ENCODE results near the gene GATAD2A.

DNA sequence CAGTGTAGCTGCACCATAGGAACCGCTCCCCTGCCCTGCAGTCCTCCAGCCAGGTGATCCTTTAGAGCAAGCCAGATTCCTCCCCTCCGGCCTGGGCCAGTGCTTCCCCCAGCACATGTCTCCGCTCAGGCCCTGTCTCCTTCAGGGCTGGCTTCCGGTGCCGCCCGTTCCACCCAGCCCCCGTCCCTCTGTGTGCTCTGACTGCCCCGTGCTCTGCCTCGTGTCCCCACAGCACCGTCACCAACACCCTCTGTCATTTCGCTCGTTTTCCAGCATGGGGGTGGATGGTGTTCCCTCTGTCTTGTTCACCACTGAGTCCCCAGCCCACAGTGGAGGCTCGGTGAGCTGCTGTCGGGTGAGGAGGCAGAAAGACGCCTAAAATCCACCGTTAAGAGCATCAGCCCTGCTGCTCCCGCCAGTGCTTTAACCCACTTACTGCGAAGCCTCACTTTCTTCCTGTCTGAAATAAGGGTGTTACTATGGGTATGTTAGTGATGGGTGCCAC is 55.3 kb downstream of the GATAD2A start:
- TF ChIP-seq, protein P1, sequence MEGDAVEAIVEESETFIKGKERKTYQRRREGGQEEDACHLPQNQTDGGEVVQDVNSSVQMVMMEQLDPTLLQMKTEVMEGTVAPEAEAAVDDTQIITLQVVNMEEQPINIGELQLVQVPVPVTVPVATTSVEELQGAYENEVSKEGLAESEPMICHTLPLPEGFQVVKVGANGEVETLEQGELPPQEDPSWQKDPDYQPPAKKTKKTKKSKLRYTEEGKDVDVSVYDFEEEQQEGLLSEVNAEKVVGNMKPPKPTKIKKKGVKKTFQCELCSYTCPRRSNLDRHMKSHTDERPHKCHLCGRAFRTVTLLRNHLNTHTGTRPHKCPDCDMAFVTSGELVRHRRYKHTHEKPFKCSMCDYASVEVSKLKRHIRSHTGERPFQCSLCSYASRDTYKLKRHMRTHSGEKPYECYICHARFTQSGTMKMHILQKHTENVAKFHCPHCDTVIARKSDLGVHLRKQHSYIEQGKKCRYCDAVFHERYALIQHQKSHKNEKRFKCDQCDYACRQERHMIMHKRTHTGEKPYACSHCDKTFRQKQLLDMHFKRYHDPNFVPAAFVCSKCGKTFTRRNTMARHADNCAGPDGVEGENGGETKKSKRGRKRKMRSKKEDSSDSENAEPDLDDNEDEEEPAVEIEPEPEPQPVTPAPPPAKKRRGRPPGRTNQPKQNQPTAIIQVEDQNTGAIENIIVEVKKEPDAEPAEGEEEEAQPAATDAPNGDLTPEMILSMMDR (IDR thresholded peaks at IDR 0.05) = no peak
- no peak for TF ChIP-seq POLR2AphosphoS5 (IDR thresholded peaks at IDR 0.05; ENCODE audit: low read depth, low read length)
- no peak for TF ChIP-seq SIN3A (IDR thresholded peaks at IDR 0.05; ENCODE audit: borderline replicate concordance, insufficient read depth, low read depth, low read length)
- TF ChIP-seq, protein P2, sequence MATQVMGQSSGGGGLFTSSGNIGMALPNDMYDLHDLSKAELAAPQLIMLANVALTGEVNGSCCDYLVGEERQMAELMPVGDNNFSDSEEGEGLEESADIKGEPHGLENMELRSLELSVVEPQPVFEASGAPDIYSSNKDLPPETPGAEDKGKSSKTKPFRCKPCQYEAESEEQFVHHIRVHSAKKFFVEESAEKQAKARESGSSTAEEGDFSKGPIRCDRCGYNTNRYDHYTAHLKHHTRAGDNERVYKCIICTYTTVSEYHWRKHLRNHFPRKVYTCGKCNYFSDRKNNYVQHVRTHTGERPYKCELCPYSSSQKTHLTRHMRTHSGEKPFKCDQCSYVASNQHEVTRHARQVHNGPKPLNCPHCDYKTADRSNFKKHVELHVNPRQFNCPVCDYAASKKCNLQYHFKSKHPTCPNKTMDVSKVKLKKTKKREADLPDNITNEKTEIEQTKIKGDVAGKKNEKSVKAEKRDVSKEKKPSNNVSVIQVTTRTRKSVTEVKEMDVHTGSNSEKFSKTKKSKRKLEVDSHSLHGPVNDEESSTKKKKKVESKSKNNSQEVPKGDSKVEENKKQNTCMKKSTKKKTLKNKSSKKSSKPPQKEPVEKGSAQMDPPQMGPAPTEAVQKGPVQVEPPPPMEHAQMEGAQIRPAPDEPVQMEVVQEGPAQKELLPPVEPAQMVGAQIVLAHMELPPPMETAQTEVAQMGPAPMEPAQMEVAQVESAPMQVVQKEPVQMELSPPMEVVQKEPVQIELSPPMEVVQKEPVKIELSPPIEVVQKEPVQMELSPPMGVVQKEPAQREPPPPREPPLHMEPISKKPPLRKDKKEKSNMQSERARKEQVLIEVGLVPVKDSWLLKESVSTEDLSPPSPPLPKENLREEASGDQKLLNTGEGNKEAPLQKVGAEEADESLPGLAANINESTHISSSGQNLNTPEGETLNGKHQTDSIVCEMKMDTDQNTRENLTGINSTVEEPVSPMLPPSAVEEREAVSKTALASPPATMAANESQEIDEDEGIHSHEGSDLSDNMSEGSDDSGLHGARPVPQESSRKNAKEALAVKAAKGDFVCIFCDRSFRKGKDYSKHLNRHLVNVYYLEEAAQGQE (IDR thresholded peaks at IDR 0.05; ENCODE audit: insufficient read depth in 1 of 2, low read depth in 2 of 2, low read length in 1 of 2) = no peak
- TF ChIP-seq TCF7L2 (IDR thresholded peaks at IDR 0.05; ENCODE audit: low read depth, low read length) = no peak

All from Panc1 (cell line).